ENCODE data around the gene SGK1. TPM values are rescaled to one million over a fixed set of nuclear protein-coding genes. Genes with fewer than 3 reads are reported as not detected.

SGK1 gene
- total RNA-seq, 1 experiment from 2014 or later: 7.8 TPM

- Mint-ChIP-seq H3K4me3 (no peak overlapping the region), H3K27ac (no peak overlapping the region), H3K4me1 (peaks cover 56 to 66% of the 10 kb centered on the region in 2 experiments), H3K9me3 (peaks cover 0 to 4% of the 10 kb centered on the region in 2 experiments; a peak in 1 of 5 replicates), H3K27me3 (ENCODE audit: low read depth) (peaks cover 40% of the 10 kb centered on the region), H3K36me3 (ENCODE audit: insufficient read depth in 1 of 3, low read depth in 3 of 3) (no peaks in the 10 kb centered on the region)
- H3K4ac ChIP-seq (ENCODE audit: low read depth, low read length): no peak overlapping the region
- no peak overlapping the region for H2AFZ ChIP-seq (ENCODE audit: low read length)
- H3K27ac ChIP-seq (ENCODE audit: insufficient read length, low read depth, low read length): no peak overlapping the region
- H3K14ac ChIP-seq (ENCODE audit: insufficient read depth, low read length): no peak overlapping the region
- H3K23me2 ChIP-seq (ENCODE audit: insufficient read length, low read depth, low read length, poor library complexity, severe bottlenecking): peaks cover 10% of the 10 kb centered on the region
- WGBS (ENCODE audit: extremely low coverage, insufficient read length, low lambda C conversion rate): no CpG with 5 or more reads among the region's 1 CpG
- H3K79me1 ChIP-seq (ENCODE audit: insufficient read depth, low read depth, low read length, poor library complexity, severe bottlenecking): no peaks in the 10 kb centered on the region
- no peak overlapping the region for H2BK120ac ChIP-seq (ENCODE audit: low read depth, low read length, poor library complexity, severe bottlenecking)
- H3K23ac ChIP-seq (ENCODE audit: insufficient read length, low read depth, low read length): no peak overlapping the region
- H3K4me1 ChIP-seq (ENCODE audit: insufficient read depth, low read length): 0 out of 2 replicates have a peak, but pooled peaks cover 5% of the 10 kb centered on the region
- H2BK20ac ChIP-seq (ENCODE audit: low read depth, low read length, poor library complexity, severe bottlenecking): no peak overlapping the region
- DNase-seq: no peak
- no peak for TF ChIP-seq CTCF (conservative IDR thresholded peaks at IDR 0.05)
- no peaks in the 10 kb centered on the region for H3K27me3 ChIP-seq (ENCODE audit: insufficient read depth, low read length)
- no peaks in the 10 kb centered on the region for H4K20me1 ChIP-seq (ENCODE audit: control insufficient read depth, insufficient read depth, insufficient read length)
- no peaks in the 10 kb centered on the region for H3K79me2 ChIP-seq (ENCODE audit: insufficient read depth, low read length)
- H3K4me2 ChIP-seq (ENCODE audit: insufficient read depth, insufficient read length, low read length): no peak overlapping the region
- H3K56ac ChIP-seq (ENCODE audit: insufficient read length, low read depth, low read length): no peak overlapping the region
- no peak overlapping the region for H2BK5ac ChIP-seq (ENCODE audit: insufficient read length, low read length)
- H2BK12ac ChIP-seq (ENCODE audit: insufficient read length, low read depth, low read length): no peak overlapping the region
- no peak overlapping the region for H3T11ph ChIP-seq (ENCODE audit: low read length)
- H4K5ac ChIP-seq (ENCODE audit: insufficient read length, low read depth, low read length): no peak overlapping the region
- H3K18ac ChIP-seq (ENCODE audit: insufficient read length, low read depth, low read length): no peak overlapping the region
- no peak overlapping the region for H2BK15ac ChIP-seq (ENCODE audit: low read depth, low read length)
- no peaks in the 10 kb centered on the region for H3K9me3 ChIP-seq (ENCODE audit: control insufficient read depth, low read depth, low read length)
- H4K91ac ChIP-seq (ENCODE audit: insufficient read length, low read depth, low read length): no peak overlapping the region
- H3K9ac ChIP-seq (ENCODE audit: extremely low read depth, insufficient read length, low read length): no peak overlapping the region
- no peak overlapping the region for H2AK5ac ChIP-seq (ENCODE audit: insufficient read length, low read length)
- no peak overlapping the region for H4K8ac ChIP-seq (replicated peaks; ENCODE audit: insufficient read length, low read depth, low read length)
These were observed 2.7 kb downstream of the SGK1 start for GRCh38 chr6:134315189-134315588.
